Kidney (tissue), 14 donors: Measurements from ENCODE around the gene PRKD3. TPM values are rescaled to one million over a fixed set of nuclear protein-coding genes. Genes with fewer than 3 reads are reported as not detected.
A peak's percentile ranks its signal among the peaks of the same experiment; 100 is the strongest.

Source experiments
- DNase-seq, 5 donors: peaks; one replicate each; pipeline ENCODE4 v3.0.0-alpha.2; 2013 to 2020
- FAIRE-seq: peaks from 2 replicates; lab custom pipeline; 2012; peaks lifted over from hg19 to GRCh38; lab: Jason Lieb, UNC
- H3K27ac ChIP-seq, 2 donors: one replicate each; pipeline ENCODE4 v1.7.0; 2013; ENCODE audit warnings: low read depth in 2 of 2, low read length in 2 of 2, inconsistent platforms in 1 of 2
- H3K27me3 ChIP-seq: one replicate; pipeline ENCODE4 v1.7.1; 2013; ENCODE audit warnings: low read length, inconsistent platforms; ENCODE audit not compliant: control insufficient read depth, insufficient read depth
- H3K36me3 ChIP-seq, 3 donors: one replicate each; pipeline versions ENCODE4 v1.7.0 to v1.7.1; 2013; ENCODE audit warnings: low read length in 3 of 3, control low read depth in 1 of 3, inconsistent platforms in 1 of 3; ENCODE audit not compliant: insufficient read depth in 3 of 3, control insufficient read depth in 2 of 3
- H3K4me1 ChIP-seq, 3 donors: one replicate each; pipeline versions ENCODE4 v1.7.0 to v1.7.1; 2013; ENCODE audit warnings: low read length in 3 of 3, inconsistent platforms in 1 of 3, low read depth in 1 of 3; ENCODE audit not compliant: control insufficient read depth in 2 of 3, insufficient read depth in 2 of 3
- H3K4me3 ChIP-seq, 3 donors: one replicate each; pipeline versions ENCODE4 v1.7.0 to v1.8.1; 2013; ENCODE audit warnings: low read length in 3 of 3, control low read depth in 1 of 3, inconsistent platforms in 1 of 3
- H3K9ac ChIP-seq, 3 donors: one replicate each; pipeline versions ENCODE4 v1.7.0 to v1.7.1; 2013; ENCODE audit warnings: low read length in 3 of 3, control low read depth in 1 of 3, inconsistent platforms in 1 of 3
- H3K9me3 ChIP-seq, 3 donors: one replicate each; pipeline versions ENCODE4 v1.7.0 to v1.7.1; 2013; ENCODE audit warnings: low read length in 3 of 3, control low read depth in 1 of 3, inconsistent platforms in 1 of 3; ENCODE audit not compliant: control insufficient read depth in 2 of 3, insufficient read depth in 1 of 3
- intact Hi-C: fragments of 100-400 bp; cut with DNase I; formaldehyde crosslinking; loops from one replicate; pipeline ENCODE4 v1.11.1; 2022
- polyA plus RNA-seq: library from polyadenylated mRNA; stranded (reverse); fragments of 350-450 nt; fragmentation: Illumina TruSeq; extraction: RNeasy Lipid Tissue Mini Kit (QIAGEN cat#74804); gene quantifications from one replicate; pipeline ENCODE4 v1.2.3, GENCODE V29; 2014; ENCODE audit warnings: low read depth, low replicate concordance; ENCODE audit not compliant: insufficient read depth
- total RNA-seq: library from RNA; stranded (reverse); fragmentation: NEBNext Ultra II Directional; extraction: Animal tissue kit (Norgen Biotek cat#: 25700); gene quantifications from one replicate; pipeline ENCODE4 v1.2.1, GENCODE V29; 2021
- TF ChIP-seq, protein P1 (sequence below): IDR thresholded peaks from 3 replicates; pipeline ENCODE4 v1.5.1; 2012; ENCODE audit warnings: mild to moderate bottlenecking, moderate library complexity, borderline replicate concordance; ENCODE audit not compliant: insufficient read depth; ENCODE audit errors: extremely low read depth
- donor health status: control.
- donor health status: control.
- donor health status: control.
- donor health status: control.
- donor health status: control.
- donor health status: DM: yes; HTN: yes; CAD: no.
- donor health status: Normal renal cell carcinoma (clear cell type).

Gene PRKD3
- total and polyA plus RNA-seq, 2 donors from 2014 or later = 7.1 to 45.7 TPM

GRCh38 chr2:37332560-37332959 is 7.9 kb upstream of the PRKD3 start:
- H3K4me1 ChIP-seq = no peaks in the 10 kb centered on the region
- TF ChIP-seq, protein P1, sequence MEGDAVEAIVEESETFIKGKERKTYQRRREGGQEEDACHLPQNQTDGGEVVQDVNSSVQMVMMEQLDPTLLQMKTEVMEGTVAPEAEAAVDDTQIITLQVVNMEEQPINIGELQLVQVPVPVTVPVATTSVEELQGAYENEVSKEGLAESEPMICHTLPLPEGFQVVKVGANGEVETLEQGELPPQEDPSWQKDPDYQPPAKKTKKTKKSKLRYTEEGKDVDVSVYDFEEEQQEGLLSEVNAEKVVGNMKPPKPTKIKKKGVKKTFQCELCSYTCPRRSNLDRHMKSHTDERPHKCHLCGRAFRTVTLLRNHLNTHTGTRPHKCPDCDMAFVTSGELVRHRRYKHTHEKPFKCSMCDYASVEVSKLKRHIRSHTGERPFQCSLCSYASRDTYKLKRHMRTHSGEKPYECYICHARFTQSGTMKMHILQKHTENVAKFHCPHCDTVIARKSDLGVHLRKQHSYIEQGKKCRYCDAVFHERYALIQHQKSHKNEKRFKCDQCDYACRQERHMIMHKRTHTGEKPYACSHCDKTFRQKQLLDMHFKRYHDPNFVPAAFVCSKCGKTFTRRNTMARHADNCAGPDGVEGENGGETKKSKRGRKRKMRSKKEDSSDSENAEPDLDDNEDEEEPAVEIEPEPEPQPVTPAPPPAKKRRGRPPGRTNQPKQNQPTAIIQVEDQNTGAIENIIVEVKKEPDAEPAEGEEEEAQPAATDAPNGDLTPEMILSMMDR = no peak
- no peak overlapping the region for H3K27ac ChIP-seq
- DNase-seq = no peak
- H3K9me3 ChIP-seq = no peaks in the 10 kb centered on the region
- no peak overlapping the region for H3K9ac ChIP-seq
- intact Hi-C loops = no loop called here
- H3K4me3 ChIP-seq = no peak overlapping the region
- H3K36me3 ChIP-seq = no peaks in the 10 kb centered on the region
- no peak for FAIRE-seq
- no peaks in the 10 kb centered on the region for H3K27me3 ChIP-seq

GRCh38 chr2:37330681-37331080 is 6.0 kb upstream of the PRKD3 start:
- H3K27ac ChIP-seq = no peak overlapping the region
- H3K27me3 ChIP-seq = no peaks in the 10 kb centered on the region
- FAIRE-seq (no peak), DNase-seq (no peak)
- peaks cover 0 to 6% (median 0%) of the 10 kb centered on the region in 3 donors for H3K4me1 ChIP-seq
- intact Hi-C loops = no loop called here
- H3K9me3 ChIP-seq = no peaks in the 10 kb centered on the region
- no peaks in the 10 kb centered on the region for H3K36me3 ChIP-seq
- no peak overlapping the region for H3K9ac ChIP-seq
- TF ChIP-seq, protein P1 = no peak
- no peak overlapping the region for H3K4me3 ChIP-seq

GRCh38 chr2:37326866-37327634 is 2.4 kb upstream of the PRKD3 start:
- Histone ChIP-seq H3K36me3 (no peaks in the 10 kb centered on the region), H3K4me1 (peaks cover 0 to 6% (median 0%) of the 10 kb centered on the region in 3 donors), H3K4me3 (peak overlapping the region in 1 of 3 donors; percentile 30), H3K9me3 (no peaks in the 10 kb centered on the region), H3K9ac (no peak overlapping the region), H3K27ac (peak overlapping the region in 1 of 2 donors; percentile 5), H3K27me3 (no peaks in the 10 kb centered on the region)
- no peak for FAIRE-seq
- TF ChIP-seq, protein P1 = no peak
- DNase-seq = no peak
- intact Hi-C loops = no loop called here
